ENCODE results near the gene HAGHL.

DNA sequence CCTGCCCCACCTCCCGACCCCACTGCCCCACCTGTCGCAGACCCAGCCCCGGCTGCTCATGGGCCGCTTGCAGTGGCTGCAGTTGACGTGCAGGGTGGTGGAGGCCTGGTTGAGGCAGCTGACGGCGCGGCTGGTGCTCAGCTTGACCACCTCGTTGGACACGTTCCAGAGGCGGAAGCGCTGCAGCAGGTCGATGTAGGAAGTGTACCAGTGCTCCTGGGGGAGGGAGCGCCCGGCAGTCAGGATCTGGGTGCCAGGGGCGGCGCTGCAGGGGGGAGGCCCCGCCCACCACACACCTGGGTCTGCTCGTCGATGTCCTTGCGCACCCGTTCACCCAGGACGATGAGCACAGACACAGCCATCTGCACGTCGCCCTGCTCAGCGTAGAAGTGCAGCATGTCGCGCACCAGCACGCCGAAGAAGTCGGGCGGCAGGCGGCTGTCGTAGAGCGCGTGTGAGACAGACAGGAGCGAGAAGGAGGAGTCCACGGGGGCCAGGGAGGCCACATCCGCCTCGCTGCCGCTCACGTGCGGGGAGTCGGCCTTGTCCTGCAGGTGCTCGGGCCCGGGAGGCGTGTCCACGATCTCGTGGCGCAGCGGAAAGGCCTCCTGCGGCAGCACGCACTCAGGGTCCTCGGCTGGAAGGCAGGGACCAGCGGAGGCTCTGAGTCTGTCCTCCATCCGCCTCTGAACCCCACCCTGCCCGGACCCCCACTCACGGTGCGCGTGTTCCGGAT, 41.8 kb upstream of the HAGHL start:
- TF ChIP-seq, protein P1, sequence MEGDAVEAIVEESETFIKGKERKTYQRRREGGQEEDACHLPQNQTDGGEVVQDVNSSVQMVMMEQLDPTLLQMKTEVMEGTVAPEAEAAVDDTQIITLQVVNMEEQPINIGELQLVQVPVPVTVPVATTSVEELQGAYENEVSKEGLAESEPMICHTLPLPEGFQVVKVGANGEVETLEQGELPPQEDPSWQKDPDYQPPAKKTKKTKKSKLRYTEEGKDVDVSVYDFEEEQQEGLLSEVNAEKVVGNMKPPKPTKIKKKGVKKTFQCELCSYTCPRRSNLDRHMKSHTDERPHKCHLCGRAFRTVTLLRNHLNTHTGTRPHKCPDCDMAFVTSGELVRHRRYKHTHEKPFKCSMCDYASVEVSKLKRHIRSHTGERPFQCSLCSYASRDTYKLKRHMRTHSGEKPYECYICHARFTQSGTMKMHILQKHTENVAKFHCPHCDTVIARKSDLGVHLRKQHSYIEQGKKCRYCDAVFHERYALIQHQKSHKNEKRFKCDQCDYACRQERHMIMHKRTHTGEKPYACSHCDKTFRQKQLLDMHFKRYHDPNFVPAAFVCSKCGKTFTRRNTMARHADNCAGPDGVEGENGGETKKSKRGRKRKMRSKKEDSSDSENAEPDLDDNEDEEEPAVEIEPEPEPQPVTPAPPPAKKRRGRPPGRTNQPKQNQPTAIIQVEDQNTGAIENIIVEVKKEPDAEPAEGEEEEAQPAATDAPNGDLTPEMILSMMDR (IDR thresholded peaks at IDR 0.05; ENCODE audit: extremely low read depth in 1 of 2, insufficient read depth in 1 of 2, low read depth in 1 of 2, low read length in 2 of 2), result no peak
- TF ChIP-seq EZH2 (IDR thresholded peaks at IDR 0.05; ENCODE audit: borderline replicate concordance, low read depth, low read length, severe bottlenecking) (no peak), POLR2A (IDR thresholded peaks at IDR 0.05; ENCODE audit: low read depth, low read length) (no peak), FOS (IDR thresholded peaks at IDR 0.05; ENCODE audit: borderline replicate concordance, insufficient read depth, low read length) (no peak), POLR2AphosphoS5 (IDR thresholded peaks at IDR 0.05; ENCODE audit: insufficient read depth, low read depth, low read length) (no peak), JUN (IDR thresholded peaks at IDR 0.05; ENCODE audit: borderline replicate concordance, insufficient read depth, insufficient read length, low read depth) (no peak)
- TF ChIP-seq, protein P2, sequence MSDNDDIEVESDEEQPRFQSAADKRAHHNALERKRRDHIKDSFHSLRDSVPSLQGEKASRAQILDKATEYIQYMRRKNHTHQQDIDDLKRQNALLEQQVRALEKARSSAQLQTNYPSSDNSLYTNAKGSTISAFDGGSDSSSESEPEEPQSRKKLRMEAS (IDR thresholded peaks at IDR 0.05; ENCODE audit: insufficient read depth, insufficient read length), result no peak
